Measurements from ENCODE around the gene ADAM23. TPM values are rescaled to one million over a fixed set of nuclear protein-coding genes. Genes with fewer than 3 reads are reported as not detected.

ADAM23 gene
- total RNA-seq, 1 donor from 2014 or later, result 20.2 TPM

DNA sequence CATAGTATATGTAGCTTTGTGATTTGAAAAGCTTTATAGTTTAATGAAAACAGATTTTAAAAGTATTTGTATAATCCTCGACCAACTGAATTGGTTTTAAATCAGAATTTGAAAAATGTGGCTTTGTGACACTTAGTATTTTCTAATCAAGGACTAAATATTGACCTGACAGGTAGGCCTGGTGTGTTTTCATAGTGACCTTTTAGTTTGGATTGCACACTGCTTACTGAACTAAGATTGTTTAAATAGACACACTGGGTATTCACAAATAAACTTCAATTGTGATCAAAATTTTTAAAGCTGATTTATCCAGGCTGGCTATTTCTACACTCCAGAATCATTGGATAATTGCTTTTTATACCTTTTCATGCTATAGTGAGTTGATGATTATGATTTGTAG is 167.1 kb downstream of the ADAM23 start:
- no peak for DNase-seq (ENCODE audit: extremely low spot score, unreplicated experiment)
- H3K9me3 Mint-ChIP-seq, result no peaks in the 10 kb centered on the region
- no peak overlapping the region for H3K4me3 Mint-ChIP-seq
- no peak overlapping the region for H3K27ac Mint-ChIP-seq
- H3K4me1 Mint-ChIP-seq (ENCODE audit: unreplicated experiment), result no peaks in the 10 kb centered on the region
- H3K36me3 Mint-ChIP-seq, result no peaks in the 10 kb centered on the region
- H3K27me3 Mint-ChIP-seq, result no peaks in the 10 kb centered on the region
- TF ChIP-seq, protein P1, sequence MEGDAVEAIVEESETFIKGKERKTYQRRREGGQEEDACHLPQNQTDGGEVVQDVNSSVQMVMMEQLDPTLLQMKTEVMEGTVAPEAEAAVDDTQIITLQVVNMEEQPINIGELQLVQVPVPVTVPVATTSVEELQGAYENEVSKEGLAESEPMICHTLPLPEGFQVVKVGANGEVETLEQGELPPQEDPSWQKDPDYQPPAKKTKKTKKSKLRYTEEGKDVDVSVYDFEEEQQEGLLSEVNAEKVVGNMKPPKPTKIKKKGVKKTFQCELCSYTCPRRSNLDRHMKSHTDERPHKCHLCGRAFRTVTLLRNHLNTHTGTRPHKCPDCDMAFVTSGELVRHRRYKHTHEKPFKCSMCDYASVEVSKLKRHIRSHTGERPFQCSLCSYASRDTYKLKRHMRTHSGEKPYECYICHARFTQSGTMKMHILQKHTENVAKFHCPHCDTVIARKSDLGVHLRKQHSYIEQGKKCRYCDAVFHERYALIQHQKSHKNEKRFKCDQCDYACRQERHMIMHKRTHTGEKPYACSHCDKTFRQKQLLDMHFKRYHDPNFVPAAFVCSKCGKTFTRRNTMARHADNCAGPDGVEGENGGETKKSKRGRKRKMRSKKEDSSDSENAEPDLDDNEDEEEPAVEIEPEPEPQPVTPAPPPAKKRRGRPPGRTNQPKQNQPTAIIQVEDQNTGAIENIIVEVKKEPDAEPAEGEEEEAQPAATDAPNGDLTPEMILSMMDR (conservative IDR thresholded peaks at IDR 0.05), result no peak

DNA sequence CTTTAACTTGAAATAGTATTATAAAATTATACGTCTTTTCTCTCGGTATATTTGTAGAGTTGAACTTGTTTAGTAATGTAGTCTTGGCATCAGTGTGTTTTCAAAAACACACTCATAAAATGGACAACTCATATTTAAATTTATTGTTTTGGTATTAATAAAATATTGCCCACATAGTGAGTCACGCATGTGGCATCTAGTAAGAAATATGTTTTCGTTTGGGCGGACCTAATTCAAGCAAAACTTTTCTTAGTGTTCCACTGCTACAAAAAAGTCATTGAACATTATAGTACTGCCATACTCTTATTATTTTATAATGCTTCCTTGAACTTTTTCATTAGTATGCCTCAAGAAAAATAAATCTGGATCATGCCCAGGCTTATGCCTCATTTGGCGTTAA is 167.9 kb downstream of the ADAM23 start:
- no peaks in the 10 kb centered on the region for H3K36me3 Mint-ChIP-seq
- no peaks in the 10 kb centered on the region for H3K9me3 Mint-ChIP-seq
- TF ChIP-seq, protein P1 (conservative IDR thresholded peaks at IDR 0.05), result no peak
- H3K27ac Mint-ChIP-seq, result no peak overlapping the region
- no peak overlapping the region for H3K4me3 Mint-ChIP-seq
- no peaks in the 10 kb centered on the region for H3K4me1 Mint-ChIP-seq (ENCODE audit: unreplicated experiment)
- no peak for DNase-seq (ENCODE audit: extremely low spot score, unreplicated experiment)
- H3K27me3 Mint-ChIP-seq, result no peaks in the 10 kb centered on the region

DNA sequence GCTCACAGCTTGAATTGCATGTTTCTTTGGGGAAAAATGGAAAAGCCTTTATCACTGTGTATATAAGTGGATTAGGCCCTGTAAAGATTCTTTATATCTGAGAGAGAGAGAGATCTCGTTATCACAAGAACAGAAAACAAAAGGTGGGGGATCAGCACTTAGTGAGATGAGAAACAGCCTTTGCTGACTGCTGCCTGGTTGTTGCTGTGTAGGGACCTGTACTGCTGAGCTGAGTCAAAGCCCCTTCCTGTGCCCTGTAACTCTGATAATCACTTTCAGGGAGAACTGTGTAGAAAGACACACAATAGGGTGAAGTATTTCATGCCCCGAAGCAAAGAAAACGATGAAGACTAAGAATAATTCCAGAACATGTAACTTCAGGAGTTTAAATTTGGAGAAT is 168.4 kb downstream of the ADAM23 start:
- DNase-seq (ENCODE audit: extremely low spot score, unreplicated experiment), result no peak
- H3K9me3 Mint-ChIP-seq, result no peaks in the 10 kb centered on the region
- H3K27ac Mint-ChIP-seq, result no peak overlapping the region
- no peaks in the 10 kb centered on the region for H3K36me3 Mint-ChIP-seq
- H3K27me3 Mint-ChIP-seq, result no peaks in the 10 kb centered on the region
- no peaks in the 10 kb centered on the region for H3K4me1 Mint-ChIP-seq (ENCODE audit: unreplicated experiment)
- TF ChIP-seq, protein P1 (conservative IDR thresholded peaks at IDR 0.05), result no peak
- no peak overlapping the region for H3K4me3 Mint-ChIP-seq

DNA sequence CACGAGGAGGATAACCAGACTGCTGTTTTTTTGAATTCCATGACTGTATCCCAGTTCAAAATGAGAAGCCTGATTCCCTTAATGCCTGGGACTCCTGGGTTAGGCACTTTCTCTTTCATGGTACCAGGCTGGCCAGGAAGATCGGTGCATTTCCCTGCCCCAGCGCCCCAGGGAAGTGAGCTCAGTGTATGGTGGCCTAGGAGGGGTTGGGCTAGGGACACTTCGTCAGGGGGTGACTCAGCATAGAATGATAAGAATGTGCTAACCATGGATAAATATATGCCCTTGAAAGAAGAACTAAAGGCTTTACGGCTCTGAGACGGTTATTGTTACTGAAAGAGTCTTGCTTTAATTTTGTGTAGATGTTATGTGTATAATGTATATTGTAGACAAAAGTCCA is 171.5 kb downstream of the ADAM23 start:
- no peak for DNase-seq (ENCODE audit: extremely low spot score, unreplicated experiment)
- no peak overlapping the region for H3K4me3 Mint-ChIP-seq
- TF ChIP-seq, protein P1 (conservative IDR thresholded peaks at IDR 0.05), result no peak
- no peaks in the 10 kb centered on the region for H3K36me3 Mint-ChIP-seq
- no peaks in the 10 kb centered on the region for H3K9me3 Mint-ChIP-seq
- no peak overlapping the region for H3K27ac Mint-ChIP-seq
- H3K27me3 Mint-ChIP-seq, result no peaks in the 10 kb centered on the region
- H3K4me1 Mint-ChIP-seq (ENCODE audit: unreplicated experiment), result no peaks in the 10 kb centered on the region

DNA sequence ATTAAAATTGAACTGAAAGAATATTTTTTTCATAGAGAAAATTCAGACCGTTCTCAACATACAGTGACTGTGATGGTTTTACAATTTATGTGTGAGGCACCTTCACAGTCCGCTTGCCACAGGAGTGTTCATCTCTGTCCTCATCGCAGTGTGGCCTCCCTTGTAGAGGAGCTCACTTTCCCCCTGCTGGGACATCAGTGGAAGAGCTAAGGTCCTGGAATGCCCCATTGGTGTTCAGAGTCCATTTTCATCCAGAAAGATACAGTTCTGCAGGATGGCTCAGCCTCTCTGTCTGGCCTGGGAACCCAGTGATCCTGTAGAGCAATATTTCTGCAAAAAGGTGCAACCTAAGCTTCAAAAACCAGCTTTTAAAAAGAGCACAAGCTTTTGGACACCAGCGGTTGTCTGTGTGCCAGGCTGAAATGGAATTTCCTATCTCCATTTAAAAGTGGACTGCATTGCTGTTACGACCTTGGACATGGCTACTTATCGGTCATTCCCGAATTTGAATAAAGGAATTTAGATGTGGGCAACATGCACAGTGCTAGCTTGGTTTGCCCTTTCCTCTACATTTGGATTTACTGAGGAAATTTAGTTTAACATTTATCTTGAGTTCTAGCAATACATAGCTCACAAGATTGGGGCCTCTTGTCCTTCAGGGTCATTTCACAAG is 172.2 kb downstream of the ADAM23 start:
- TF ChIP-seq, protein P1 (conservative IDR thresholded peaks at IDR 0.05), result no peak
- Mint-ChIP-seq H3K27me3 (no peaks in the 10 kb centered on the region), H3K4me3 (no peak overlapping the region), H3K36me3 (no peaks in the 10 kb centered on the region), H3K27ac (no peak overlapping the region), H3K4me1 (ENCODE audit: unreplicated experiment) (no peaks in the 10 kb centered on the region), H3K9me3 (no peaks in the 10 kb centered on the region)
- no peak for DNase-seq (ENCODE audit: extremely low spot score, unreplicated experiment)

All from type B pancreatic cell (in vitro differentiated cells).